Right kidney (tissue), 1 donor: ENCODE measurements around the gene ACAD8.

ENCODE experiments used
- DNase-seq: peaks from one replicate; pipeline ENCODE4 v3.0.0-alpha.2; 2016

ACAD8 gene

GRCh38 chr11:134289789-134290188 lies 36.4 kb downstream of the ACAD8 start:
- DNase-seq = no peak

GRCh38 chr11:134290646-134291045 lies 37.3 kb downstream of the ACAD8 start:
- DNase-seq = no peak

GRCh38 chr11:134291196-134291595 lies 37.8 kb downstream of the ACAD8 start:
- no peak for DNase-seq

GRCh38 chr11:134292661-134293060 lies 39.3 kb downstream of the ACAD8 start:
- DNase-seq = no peak

- DNase-seq = no peak
Measured at GRCh38 chr11:134293119-134294113, 40.0 kb downstream of the ACAD8 start.

- DNase-seq = no peak
Measured at GRCh38 chr11:134294664-134295063, 41.3 kb downstream of the ACAD8 start.

GRCh38 chr11:134312223-134312622 lies 58.9 kb downstream of the ACAD8 start:
- DNase-seq = no peak

GRCh38 chr11:134312807-134313206 lies 59.4 kb downstream of the ACAD8 start:
- DNase-seq = no peak

- no peak for DNase-seq
Measured at GRCh38 chr11:134313379-134313778, 60.0 kb downstream of the ACAD8 start.

- DNase-seq = no peak
Measured at GRCh38 chr11:134313821-134314607, 60.6 kb downstream of the ACAD8 start.
